GM19328 (cell line): ENCODE measurements around the gene BLTP3A.
"Not testable (repeated sequence)": the region's sequence is repeated elsewhere in the genome, so short reads cannot be mapped to it uniquely, and the experiment has no call there.

Experiments used
- ATAC-seq: cut with Tn5 transposase; IDR thresholded peaks from one replicate; pipeline ENCODE4 v1.9.1; 2021; ENCODE audit warnings: mild to moderate bottlenecking, moderate library complexity; ENCODE audit not compliant: unreplicated experiment

BLTP3A gene

DNA sequence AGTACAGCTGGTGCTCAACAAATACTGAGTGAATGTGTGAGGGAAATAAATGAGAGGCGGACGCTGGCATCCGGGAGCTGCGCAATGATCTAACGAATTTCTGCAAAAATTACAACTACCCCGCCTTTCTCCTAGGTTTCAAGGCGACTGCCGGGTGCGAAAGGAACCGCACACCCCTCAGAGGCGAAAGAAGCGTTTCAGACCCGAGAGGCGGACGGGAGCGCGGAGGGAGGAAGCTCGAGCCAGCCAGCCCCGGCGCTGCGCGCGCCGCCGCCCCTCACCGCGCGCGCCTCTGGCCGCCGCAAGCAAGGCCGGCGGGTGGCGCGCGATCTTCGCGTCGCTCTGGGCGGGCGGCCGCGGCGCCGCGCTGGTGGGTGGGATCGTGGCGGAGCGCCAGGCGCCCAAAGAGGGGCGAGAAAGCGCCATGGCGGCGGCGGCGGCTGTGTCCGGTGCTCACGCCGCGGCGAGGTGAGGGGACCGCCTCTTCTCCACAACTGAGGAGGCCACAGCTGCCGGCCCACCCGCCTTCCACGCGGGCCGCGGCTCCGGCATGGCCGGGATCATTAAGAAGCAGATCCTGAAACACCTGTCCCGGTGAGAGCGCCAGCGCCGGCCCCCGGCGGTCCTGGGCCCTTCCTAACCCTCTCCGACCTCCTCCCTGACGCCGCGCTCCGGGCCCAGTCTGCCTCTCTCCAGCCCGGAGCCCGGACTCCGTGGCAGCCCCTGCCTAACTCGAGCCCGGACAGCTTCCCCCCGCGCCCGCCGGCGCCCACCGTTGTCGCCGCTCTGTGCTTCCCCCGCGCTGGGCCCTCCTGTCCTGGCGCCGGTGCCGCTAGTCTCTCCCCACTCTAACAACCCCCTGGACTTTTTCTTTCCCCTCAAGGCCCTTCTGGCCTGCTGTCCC lies at the start of gene BLTP3A:
Gene BLTP3A (plus strand): TSS at position 383 of the 904 bp plus-strand sequence. CDS start 168 bp downstream, at position 551.
- ATAC-seq, result peak; percentile 85

DNA sequence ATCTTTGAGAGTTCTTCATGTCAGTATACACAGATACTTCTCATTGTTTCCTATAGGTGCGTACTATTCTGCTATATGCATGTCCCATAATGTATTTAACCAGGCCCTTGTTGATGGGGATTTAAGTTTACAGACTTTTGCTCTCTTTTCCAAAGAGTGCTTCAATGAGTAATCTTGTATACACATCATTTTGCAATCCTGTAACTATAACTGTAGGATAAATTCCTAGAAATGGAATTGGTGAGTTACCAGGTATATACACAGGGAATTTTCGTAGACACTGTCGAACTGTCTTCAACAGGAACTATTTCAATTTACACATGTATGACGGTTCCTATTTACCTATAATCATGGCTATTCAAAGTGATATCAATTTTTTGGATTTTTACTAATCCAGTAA lies 49.8 kb upstream of the BLTP3A start:
- ATAC-seq, result no peak

- no peak for ATAC-seq
Observed at GRCh38 chr6:34743625-34744293, 48.1 kb upstream of the BLTP3A start.

- not testable (repeated sequence) for ATAC-seq
Observed at GRCh38 chr6:34744294-34744647, 47.6 kb upstream of the BLTP3A start.

DNA sequence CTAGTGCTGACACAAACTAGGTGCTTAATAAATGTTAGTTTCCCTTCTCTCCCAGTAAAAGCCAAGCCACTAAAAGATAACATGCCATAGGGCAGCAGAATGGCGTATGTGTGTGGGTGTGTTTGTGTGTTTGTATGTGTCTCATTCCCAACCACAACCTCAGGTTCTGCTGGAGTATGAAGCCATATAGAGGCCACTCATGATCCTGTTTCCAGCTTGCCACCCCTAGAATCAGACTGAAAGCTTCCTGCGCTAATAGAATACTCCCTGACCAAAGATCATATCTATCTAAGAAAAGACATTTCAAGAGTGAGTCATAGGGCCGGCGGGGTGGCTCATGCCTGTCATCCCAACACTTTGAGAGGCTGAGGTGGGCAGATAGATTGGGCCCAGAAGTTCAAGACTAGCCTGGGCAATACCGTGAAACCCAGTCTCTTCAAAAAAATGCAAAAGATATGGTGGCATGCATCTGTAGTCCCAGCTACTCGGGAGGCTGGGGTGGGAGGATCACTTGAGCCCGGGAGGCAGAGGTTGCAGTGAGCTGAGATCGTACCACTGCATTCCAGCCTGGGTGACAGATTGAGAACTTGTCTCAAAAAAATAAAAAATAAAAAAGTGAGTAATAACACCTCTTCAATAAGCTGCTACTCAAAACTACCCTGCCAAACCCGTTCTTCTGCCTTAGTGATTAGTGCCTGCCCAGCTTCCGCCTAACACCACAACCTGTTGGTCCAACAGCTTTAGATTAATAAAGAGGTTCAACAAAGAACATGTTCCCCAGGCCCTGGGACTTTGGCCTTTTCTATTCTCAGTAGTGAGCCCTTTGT lies 46.4 kb upstream of the BLTP3A start:
- ATAC-seq, result no peak

- no peak for ATAC-seq
Observed at GRCh38 chr6:34746104-34746846, 45.6 kb upstream of the BLTP3A start.

- ATAC-seq, result no peak
Observed at GRCh38 chr6:34748757-34749156, 43.1 kb upstream of the BLTP3A start.

DNA sequence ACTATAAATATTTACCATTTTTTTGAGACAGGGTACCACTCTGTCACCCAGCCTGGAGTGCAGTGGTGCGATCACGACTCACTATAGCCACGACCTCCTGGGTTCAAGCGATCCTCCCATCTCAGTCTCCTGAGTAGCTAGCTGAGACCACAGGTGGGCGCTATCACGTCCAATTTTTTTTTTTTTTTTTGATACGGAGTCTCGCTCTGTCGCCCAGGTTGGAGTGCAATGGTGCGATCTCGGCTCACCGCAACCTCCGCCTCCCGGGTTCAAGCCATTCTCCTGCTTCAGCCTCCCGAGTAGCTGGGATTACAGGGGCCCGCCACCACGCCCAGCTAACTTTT lies 35.4 kb upstream of the BLTP3A start:
- ATAC-seq, result not testable (repeated sequence)

GRCh38 chr6:34757687-34758274 lies 34.1 kb upstream of the BLTP3A start:
- no peak for ATAC-seq

DNA sequence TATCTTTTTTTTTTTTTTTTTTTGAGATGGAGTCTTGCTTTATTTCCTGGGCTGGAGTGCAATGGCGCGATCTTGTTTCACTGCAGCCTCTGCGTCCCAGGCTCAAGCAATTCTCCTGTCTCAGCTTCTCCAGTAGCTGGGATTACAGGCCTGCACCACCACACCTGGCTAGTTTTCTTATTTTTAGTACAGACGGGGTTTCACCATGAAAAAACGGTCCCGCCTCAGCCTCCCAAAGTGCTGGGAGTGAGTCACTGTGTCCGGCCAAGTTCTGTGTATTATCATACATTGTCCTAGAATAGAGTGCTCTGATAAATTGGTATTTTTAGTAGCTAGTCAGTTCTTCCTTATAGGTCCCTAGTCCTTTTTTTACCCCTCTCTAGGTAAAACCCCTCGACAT lies 31.8 kb upstream of the BLTP3A start:
- no peak for ATAC-seq

DNA sequence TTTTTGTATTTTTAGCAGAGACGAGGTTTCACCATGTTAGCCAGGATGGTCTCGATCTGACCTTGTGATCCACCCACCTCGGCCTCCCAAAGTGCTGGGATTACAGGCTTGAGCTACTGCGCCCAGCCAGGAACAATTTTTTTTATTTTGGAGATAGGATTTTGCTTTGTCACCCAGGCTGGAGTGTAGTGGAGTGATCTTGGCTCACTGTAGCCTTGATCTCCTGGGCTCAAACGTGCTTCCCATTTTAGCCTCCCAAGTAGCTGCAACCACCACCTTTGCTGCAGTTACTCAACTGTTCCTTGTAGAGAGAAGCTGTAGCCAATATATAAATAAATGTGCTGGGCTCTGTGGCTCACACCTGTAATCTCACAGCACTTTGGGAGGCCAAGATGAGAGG lies 30.2 kb upstream of the BLTP3A start:
- not testable (repeated sequence) for ATAC-seq

DNA sequence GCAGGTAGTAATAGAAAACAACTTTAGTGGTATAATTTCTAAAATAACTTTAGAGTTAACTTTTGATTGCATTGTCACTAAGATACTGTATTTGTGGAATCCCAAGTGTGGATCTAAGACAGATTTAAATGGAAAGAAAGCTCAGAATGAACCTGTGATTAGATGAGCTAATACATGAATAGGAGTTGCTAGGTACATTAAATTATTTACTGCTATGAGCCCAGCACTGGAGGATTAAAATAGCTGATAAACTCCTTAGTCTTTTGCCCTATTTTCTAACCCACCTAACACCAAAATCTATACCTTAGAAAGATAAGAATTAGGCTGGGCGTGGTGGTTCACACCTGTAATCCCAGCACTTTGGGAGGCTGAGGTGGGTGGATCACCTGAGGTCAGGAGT lies 23.7 kb upstream of the BLTP3A start:
- ATAC-seq, result no peak

DNA sequence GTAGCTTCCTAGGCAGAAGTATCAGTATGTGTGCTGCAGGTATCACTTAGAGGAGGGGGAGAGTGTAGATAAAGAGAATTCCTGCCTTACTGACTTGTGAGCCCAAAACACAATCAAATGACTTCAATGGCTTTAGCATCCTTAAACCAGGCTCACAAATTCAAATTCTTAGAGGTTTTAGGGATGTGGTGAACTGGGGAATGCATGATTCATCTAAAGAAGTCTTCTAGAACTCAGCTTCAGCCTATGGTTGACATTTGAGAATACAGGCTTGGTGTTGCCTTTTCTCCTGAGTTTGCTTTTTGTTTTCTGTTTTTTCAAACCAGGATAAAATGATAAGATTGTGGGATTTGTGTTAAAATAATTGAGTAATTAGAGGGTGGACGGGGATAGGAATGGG lies 20.2 kb upstream of the BLTP3A start:
- ATAC-seq, result no peak

GRCh38 chr6:34772940-34773339 lies 18.9 kb upstream of the BLTP3A start:
- no peak for ATAC-seq

DNA sequence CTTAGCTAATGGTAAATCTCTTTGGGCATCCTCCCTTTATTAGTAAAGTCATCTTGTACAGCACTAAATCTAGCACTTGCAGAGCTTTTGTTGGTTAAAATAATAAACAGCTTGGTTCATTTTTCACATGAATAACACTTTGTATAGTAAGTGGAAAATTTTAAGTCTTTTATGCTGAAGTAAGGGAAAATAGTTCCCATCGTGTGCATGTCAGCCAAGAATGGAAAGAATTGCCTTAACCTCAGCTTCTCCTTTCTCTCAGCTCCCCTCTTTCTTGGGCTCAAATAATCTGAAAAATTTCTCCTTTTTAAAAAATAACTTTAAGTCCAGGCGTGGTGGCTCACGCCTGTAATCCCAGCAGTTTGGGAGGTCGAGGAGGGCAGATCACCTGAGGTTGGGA lies 18.0 kb upstream of the BLTP3A start:
- no peak for ATAC-seq

DNA sequence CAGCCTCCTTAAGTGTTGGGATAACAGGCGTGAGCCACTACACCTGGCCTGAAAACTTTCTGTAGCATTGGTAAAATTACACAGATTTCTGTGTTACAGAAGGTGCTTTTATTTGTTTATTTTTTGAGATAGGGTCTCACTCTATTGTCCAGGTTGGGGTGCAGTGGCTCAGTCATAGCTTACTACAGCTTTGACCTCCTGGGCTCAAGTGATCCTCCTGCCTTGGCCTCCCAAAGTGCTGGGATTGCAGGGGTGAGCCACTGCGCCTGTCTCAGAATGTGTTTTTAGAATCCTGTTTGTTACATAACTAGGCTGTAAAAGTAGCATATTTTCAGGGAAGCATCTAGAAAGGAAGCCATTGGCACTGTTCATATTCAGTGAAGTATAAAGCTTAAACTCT lies 16.9 kb upstream of the BLTP3A start:
- no peak for ATAC-seq

DNA sequence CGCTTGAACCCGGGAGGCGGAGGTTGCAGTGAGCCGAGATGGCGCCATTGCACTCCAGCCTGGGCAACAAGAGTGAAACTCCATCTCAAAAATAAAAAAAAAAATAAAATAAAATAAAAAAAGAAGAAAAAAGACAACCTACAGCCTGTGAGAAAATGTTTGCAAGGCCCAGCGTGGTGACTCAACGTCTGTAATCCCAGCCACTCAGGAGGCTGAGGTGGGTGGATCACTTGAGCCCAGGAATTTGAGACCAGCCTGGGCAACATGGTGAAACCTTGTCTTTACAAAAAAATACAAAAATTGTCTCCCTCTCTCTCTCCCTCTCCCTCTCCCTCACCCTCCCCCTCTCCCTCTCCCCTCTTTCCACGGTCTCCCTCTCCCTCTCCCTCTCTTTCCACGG lies 6.5 kb upstream of the BLTP3A start:
- ATAC-seq, result not testable (repeated sequence)

DNA sequence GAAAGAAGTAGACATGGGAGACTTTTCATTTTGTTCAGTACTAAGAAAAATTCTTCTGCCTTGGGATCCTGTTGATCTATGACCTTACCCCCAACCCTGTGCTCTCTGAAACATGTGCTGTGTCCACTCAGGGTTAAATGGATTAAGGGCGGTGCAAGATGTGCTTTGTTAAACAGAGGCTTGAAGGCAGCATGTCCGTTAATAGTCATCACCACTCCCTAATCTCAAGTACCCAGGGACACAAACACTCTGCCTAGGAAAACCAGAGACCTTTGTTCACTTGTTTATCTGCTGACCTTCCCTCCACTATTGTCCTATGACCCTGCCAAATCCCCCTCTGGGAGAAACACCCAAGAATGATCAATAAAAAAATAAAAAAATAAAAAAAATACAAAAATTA lies 4.7 kb upstream of the BLTP3A start:
- not testable (repeated sequence) for ATAC-seq

GRCh38 chr6:34788111-34788510 lies 3.8 kb upstream of the BLTP3A start:
- no peak for ATAC-seq

DNA sequence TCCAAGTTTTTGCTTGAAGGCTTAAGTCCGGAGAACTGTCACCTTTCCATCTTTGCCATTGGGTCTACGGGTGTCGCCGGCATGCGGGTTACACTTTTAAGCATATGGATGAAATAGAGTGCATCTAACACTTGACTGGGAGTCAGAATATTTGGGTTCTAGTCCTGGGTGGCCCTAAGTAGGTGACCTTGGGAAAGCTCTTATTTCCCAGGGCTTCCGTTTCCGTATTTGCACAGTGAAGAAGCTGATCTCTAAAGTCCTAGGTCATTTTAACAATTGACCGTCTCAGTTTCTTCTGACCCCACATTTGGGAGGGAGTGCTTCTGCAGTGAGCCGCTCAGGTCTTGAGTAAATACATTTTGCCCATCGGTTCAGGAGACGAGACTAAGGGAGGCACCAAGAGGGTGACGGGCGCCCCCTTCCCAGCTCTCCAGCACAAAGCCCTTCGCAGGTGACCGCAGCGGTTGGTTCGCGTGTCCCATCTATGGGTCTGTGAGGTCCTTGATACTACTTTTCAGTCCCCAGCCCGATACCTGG lies 651 bp upstream of the BLTP3A start:
- ATAC-seq, result peak; percentile 25
